Fibroblast of the aortic adventitia (primary cell): ENCODE data around the gene IFT22. TPM values are rescaled to one million over a fixed set of nuclear protein-coding genes. Genes with fewer than 3 reads are reported as not detected.
A peak's percentile ranks its signal among the peaks of the same experiment; 100 is the strongest.

ENCODE experiments used
- DNase-seq: peaks from one replicate; pipeline ENCODE4 v3.0.0-alpha.2; 2010; ENCODE audit warnings: low read depth
- H3K4me3 ChIP-seq: 2 replicates; pipeline ENCODE4 v1.5.1; 2011; ENCODE audit warnings: low read depth, mild to moderate bottlenecking, control low read depth, low read length, moderate library complexity
- CTCF ChIP-seq: IDR thresholded peaks from 2 replicates; pipeline ENCODE4 v1.5.1; 2011; ENCODE audit warnings: mild to moderate bottlenecking, low read length, control low read depth, inconsistent platforms; ENCODE audit not compliant: insufficient read depth
- total RNA-seq: library from RNA; depleted of rRNA; stranded (reverse); fragments of >200 nt; gene quantifications from 2 replicates; pipeline ENCODE4 v1.2.3, GENCODE V29; 2012; ENCODE audit warnings: low replicate concordance

The IFT22 gene
- total RNA-seq, 1 donor, result 38.1 TPM

- TF ChIP-seq CTCF, result peak; percentile 67
- H3K4me3 ChIP-seq, result no peak overlapping the region
- DNase-seq, result peak; percentile 63
Measured at GRCh38 chr7:101315336-101315735, 6.3 kb downstream of the IFT22 start.

- H3K4me3 ChIP-seq, result peak overlapping the region; percentile 54
- peak; percentile 30 for DNase-seq
- TF ChIP-seq CTCF, result no peak
Measured at GRCh38 chr7:101308245-101309085, 13.1 kb downstream of the IFT22 start.

GRCh38 chr7:101306307-101306706 lies 15.3 kb downstream of the IFT22 start:
- TF ChIP-seq CTCF, result no peak
- no peak overlapping the region for H3K4me3 ChIP-seq
- DNase-seq, result no peak

GRCh38 chr7:101303102-101303701 lies 18.4 kb downstream of the IFT22 start:
- H3K4me3 ChIP-seq, result no peak overlapping the region
- no peak for DNase-seq
- TF ChIP-seq CTCF, result no peak

- no peak overlapping the region for H3K4me3 ChIP-seq
- no peak for TF ChIP-seq CTCF
- no peak for DNase-seq
Measured at GRCh38 chr7:101302641-101303101, 18.9 kb downstream of the IFT22 start.

- DNase-seq, result no peak
- no peak overlapping the region for H3K4me3 ChIP-seq
- TF ChIP-seq CTCF, result no peak
Measured at GRCh38 chr7:101300465-101301376, 20.9 kb downstream of the IFT22 start.
